ENCODE data around the gene KSR1. TPM values are rescaled to one million over a fixed set of nuclear protein-coding genes. Genes with fewer than 3 reads are reported as not detected.
"Not testable (repeated sequence)": the region's sequence is repeated elsewhere in the genome, so short reads cannot be mapped to it uniquely, and the experiment has no call there.

The KSR1 gene
- total RNA-seq, 1 experiment from 2014 or later, result 21.7 TPM

DNA sequence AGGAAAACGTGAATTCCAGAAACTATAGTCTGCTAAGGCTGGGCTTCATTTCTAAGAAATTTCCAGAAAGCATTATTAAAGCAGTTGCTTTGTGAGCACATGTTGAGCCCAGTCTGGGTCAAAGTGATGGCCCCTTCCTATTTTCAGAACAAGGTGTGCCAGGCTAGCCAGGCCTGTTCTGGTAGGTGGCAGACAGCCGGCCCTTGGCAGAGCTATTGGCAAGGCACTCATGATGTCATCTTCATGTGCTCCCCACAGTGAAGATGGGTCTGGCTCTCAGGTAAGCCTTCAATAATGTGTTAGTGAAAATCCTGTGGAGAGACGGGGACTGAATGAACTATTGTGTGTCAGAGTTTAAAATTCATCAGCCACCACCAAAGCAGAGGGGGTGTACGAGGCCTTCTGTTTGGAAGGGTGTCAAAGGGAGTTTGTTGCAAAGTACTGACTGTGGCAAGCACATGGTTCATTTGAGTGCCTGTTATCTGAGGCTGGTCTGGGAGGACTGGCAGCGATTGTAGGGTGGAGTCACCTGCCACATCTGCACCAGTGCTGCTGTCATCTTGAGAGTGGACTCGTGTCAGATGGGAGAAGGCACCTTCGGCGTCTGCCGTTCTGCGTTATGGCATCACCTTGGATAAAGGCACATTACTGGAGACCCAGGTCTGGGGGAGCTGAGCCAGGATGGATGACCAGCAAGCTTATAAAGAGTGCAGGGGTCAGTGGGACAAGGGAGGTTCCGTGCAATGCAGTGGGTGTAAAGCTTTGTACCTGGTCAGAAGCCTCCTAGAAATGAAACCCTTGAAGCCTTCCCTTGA, 43.4 kb downstream of the KSR1 start:
- Histone ChIP-seq H3K27me3 (ENCODE audit: control insufficient read depth, insufficient read depth, low read length) (no peaks in the 10 kb centered on the region), H3K9me3 (ENCODE audit: control insufficient read depth, insufficient read depth, low read depth, low read length) (peaks cover 5% of the 10 kb centered on the region; the same call in 1 of the 2 replicates), H3K27ac (ENCODE audit: low read length) (no peak overlapping the region), H3K4me3 (ENCODE audit: low read depth in 2 of 2, low read length in 2 of 2) (no peak overlapping the region), H3K36me3 (ENCODE audit: control insufficient read depth, insufficient read depth, low read length) (no peaks in the 10 kb centered on the region), H3K4me1 (ENCODE audit: control insufficient read depth, insufficient read depth, low read length) (peaks cover 2% of the 10 kb centered on the region)
- BruUV-seq (replicated peaks), result no TSS peak
- intact Hi-C loops (cut with micrococcal nuclease; ENCODE audit: unreplicated experiment) (loop anchor here (10.0 kb wide), 1 partner anchor 95 kb away; no protein-coding TSS in a partner anchor), in situ Hi-C loops (cut with HindIII; ENCODE audit: low pct_unique_long_range_greater_than_20kb, low sequenced_read_pairs) (no loop called here)
- CTCF ChIA-PET, result no interaction called here
- TF ChIP-seq TCF7L2 (IDR thresholded peaks at IDR 0.05; ENCODE audit: low read depth, low read length) (no peak), CTCF (IDR thresholded peaks at IDR 0.05) (no peak), SIN3A (IDR thresholded peaks at IDR 0.05; ENCODE audit: borderline replicate concordance, insufficient read depth, low read depth, low read length) (no peak), POLR2AphosphoS5 (IDR thresholded peaks at IDR 0.05; ENCODE audit: low read depth, low read length) (no peak)
- TF ChIP-seq, protein P1, sequence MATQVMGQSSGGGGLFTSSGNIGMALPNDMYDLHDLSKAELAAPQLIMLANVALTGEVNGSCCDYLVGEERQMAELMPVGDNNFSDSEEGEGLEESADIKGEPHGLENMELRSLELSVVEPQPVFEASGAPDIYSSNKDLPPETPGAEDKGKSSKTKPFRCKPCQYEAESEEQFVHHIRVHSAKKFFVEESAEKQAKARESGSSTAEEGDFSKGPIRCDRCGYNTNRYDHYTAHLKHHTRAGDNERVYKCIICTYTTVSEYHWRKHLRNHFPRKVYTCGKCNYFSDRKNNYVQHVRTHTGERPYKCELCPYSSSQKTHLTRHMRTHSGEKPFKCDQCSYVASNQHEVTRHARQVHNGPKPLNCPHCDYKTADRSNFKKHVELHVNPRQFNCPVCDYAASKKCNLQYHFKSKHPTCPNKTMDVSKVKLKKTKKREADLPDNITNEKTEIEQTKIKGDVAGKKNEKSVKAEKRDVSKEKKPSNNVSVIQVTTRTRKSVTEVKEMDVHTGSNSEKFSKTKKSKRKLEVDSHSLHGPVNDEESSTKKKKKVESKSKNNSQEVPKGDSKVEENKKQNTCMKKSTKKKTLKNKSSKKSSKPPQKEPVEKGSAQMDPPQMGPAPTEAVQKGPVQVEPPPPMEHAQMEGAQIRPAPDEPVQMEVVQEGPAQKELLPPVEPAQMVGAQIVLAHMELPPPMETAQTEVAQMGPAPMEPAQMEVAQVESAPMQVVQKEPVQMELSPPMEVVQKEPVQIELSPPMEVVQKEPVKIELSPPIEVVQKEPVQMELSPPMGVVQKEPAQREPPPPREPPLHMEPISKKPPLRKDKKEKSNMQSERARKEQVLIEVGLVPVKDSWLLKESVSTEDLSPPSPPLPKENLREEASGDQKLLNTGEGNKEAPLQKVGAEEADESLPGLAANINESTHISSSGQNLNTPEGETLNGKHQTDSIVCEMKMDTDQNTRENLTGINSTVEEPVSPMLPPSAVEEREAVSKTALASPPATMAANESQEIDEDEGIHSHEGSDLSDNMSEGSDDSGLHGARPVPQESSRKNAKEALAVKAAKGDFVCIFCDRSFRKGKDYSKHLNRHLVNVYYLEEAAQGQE (IDR thresholded peaks at IDR 0.05; ENCODE audit: insufficient read depth in 1 of 2, low read depth in 2 of 2, low read length in 1 of 2), result no peak
- DNase-seq (ENCODE audit: low read depth, low spot score) (no peak), ATAC-seq (no peak)
- POLR2A ChIA-PET, result no interaction called here

DNA sequence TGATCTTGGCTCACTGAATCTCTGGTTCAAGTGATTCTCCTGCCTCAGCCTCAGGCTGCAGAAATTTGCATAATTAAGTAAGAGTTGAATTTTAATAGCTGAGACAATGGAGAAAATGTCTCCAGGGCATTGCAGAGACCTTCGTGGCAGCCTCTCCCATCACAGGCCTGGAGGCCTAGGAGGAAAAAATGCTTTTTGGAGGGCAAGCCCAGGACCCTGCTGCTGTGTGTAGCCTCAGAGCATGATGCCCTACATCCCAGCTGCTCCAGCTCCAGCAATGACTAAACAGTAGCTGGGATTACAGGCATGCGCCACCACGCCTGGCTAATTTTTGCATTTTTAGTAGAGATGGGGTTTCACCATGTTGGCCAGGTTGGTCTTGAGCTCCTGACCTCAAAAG, 45.1 kb downstream of the KSR1 start:
- H3K4me1 ChIP-seq (ENCODE audit: control insufficient read depth, insufficient read depth, low read length); CTCF ChIA-PET; intact Hi-C loops (cut with micrococcal nuclease; ENCODE audit: unreplicated experiment); H3K4me3 ChIP-seq (ENCODE audit: low read depth in 2 of 2, low read length in 2 of 2); H3K27me3 ChIP-seq (ENCODE audit: control insufficient read depth, insufficient read depth, low read length); in situ Hi-C loops (cut with HindIII; ENCODE audit: low pct_unique_long_range_greater_than_20kb, low sequenced_read_pairs); DNase-seq (ENCODE audit: low read depth, low spot score); ATAC-seq; BruUV-seq (replicated peaks); H3K36me3 ChIP-seq (ENCODE audit: control insufficient read depth, insufficient read depth, low read length); H3K9me3 ChIP-seq (ENCODE audit: control insufficient read depth, insufficient read depth, low read depth, low read length); H3K27ac ChIP-seq (ENCODE audit: low read length): not testable (repeated sequence)
- POLR2A ChIA-PET, result interaction anchor here (0.7 kb wide), 2 partner anchors 66 to 773 kb away, joined by 5 to 6 read pairs; no protein-coding TSS in a partner anchor

Data from Panc1 (cell line).